ENCODE data around the gene BPGM. TPM values are rescaled to one million over a fixed set of nuclear protein-coding genes. Genes with fewer than 3 reads are reported as not detected.

The BPGM gene
- total and polyA plus RNA-seq, 9 of the 15 experiments (the other 6 are each of a cell fraction or from before 2014, with no cell fraction given) = 14.1 to 46.1 (median 21.2) TPM

GRCh38 chr7:134660242-134660785, 13.7 kb downstream of the BPGM start (continued):
- TF ChIP-seq, protein P1, sequence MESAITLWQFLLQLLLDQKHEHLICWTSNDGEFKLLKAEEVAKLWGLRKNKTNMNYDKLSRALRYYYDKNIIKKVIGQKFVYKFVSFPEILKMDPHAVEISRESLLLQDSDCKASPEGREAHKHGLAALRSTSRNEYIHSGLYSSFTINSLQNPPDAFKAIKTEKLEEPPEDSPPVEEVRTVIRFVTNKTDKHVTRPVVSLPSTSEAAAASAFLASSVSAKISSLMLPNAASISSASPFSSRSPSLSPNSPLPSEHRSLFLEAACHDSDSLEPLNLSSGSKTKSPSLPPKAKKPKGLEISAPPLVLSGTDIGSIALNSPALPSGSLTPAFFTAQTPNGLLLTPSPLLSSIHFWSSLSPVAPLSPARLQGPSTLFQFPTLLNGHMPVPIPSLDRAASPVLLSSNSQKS (CRISPR knock-in tag; IDR thresholded peaks at IDR 0.05) = no peak
- peak; percentile 68 for TF ChIP-seq MEIS2 (IDR thresholded peaks at IDR 0.05; ENCODE audit: partially characterized antibody)
- TF ChIP-seq STAT6 (CRISPR knock-in tag; IDR thresholded peaks at IDR 0.05) = no peak
- TF ChIP-seq SAP30 (IDR thresholded peaks at IDR 0.05; ENCODE audit: borderline replicate concordance, insufficient read depth, low read depth, low read length, poor library complexity, severe bottlenecking) = no peak
- TF ChIP-seq BRD4 (IDR thresholded peaks at IDR 0.05) = no peak
- peak; percentile 86 for TF ChIP-seq KLF16 (IDR thresholded peaks at IDR 0.05)
- no peak for TF ChIP-seq ZBTB12 (CRISPR knock-in tag; IDR thresholded peaks at IDR 0.05)
- no peak for TF ChIP-seq ARID2 (IDR thresholded peaks at IDR 0.05)
- TF ChIP-seq, protein P2, sequence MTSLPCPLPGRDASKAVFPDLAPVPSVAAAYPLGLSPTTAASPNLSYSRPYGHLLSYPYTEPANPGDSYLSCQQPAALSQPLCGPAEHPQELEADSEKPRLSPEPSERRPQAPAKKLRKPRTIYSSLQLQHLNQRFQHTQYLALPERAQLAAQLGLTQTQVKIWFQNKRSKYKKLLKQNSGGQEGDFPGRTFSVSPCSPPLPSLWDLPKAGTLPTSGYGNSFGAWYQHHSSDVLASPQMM (CRISPR knock-in tag; IDR thresholded peaks at IDR 0.05) = no peak
- TF ChIP-seq ELK1 (CRISPR knock-in tag; IDR thresholded peaks at IDR 0.05) = no peak
- no peak for TF ChIP-seq FOXP4 (CRISPR knock-in tag; IDR thresholded peaks at IDR 0.05; ENCODE audit: borderline replicate concordance)
- TF ChIP-seq, protein P3, sequence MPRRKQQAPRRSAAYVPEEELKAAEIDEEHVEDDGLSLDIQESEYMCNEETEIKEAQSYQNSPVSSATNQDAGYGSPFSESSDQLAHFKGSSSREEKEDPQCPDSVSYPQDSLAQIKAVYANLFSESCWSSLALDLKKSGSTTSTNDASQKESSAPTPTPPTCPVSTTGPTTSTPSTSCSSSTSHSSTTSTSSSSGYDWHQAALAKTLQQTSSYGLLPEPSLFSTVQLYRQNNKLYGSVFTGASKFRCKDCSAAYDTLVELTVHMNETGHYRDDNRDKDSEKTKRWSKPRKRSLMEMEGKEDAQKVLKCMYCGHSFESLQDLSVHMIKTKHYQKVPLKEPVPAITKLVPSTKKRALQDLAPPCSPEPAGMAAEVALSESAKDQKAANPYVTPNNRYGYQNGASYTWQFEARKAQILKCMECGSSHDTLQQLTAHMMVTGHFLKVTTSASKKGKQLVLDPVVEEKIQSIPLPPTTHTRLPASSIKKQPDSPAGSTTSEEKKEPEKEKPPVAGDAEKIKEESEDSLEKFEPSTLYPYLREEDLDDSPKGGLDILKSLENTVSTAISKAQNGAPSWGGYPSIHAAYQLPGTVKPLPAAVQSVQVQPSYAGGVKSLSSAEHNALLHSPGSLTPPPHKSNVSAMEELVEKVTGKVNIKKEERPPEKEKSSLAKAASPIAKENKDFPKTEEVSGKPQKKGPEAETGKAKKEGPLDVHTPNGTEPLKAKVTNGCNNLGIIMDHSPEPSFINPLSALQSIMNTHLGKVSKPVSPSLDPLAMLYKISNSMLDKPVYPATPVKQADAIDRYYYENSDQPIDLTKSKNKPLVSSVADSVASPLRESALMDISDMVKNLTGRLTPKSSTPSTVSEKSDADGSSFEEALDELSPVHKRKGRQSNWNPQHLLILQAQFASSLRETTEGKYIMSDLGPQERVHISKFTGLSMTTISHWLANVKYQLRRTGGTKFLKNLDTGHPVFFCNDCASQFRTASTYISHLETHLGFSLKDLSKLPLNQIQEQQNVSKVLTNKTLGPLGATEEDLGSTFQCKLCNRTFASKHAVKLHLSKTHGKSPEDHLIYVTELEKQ (CRISPR knock-in tag; IDR thresholded peaks at IDR 0.05) = no peak
- TF ChIP-seq FOXJ3 (CRISPR knock-in tag; IDR thresholded peaks at IDR 0.05) = no peak

Data from K562 (cell line).